GM19467 (cell line): ENCODE data around the gene ABHD10.

Source experiments
- ATAC-seq: cut with Tn5 transposase; IDR thresholded peaks from one replicate; pipeline ENCODE4 v1.9.1; 2021; ENCODE audit warnings: mild to moderate bottlenecking, moderate library complexity; ENCODE audit not compliant: unreplicated experiment

ABHD10 gene

DNA sequence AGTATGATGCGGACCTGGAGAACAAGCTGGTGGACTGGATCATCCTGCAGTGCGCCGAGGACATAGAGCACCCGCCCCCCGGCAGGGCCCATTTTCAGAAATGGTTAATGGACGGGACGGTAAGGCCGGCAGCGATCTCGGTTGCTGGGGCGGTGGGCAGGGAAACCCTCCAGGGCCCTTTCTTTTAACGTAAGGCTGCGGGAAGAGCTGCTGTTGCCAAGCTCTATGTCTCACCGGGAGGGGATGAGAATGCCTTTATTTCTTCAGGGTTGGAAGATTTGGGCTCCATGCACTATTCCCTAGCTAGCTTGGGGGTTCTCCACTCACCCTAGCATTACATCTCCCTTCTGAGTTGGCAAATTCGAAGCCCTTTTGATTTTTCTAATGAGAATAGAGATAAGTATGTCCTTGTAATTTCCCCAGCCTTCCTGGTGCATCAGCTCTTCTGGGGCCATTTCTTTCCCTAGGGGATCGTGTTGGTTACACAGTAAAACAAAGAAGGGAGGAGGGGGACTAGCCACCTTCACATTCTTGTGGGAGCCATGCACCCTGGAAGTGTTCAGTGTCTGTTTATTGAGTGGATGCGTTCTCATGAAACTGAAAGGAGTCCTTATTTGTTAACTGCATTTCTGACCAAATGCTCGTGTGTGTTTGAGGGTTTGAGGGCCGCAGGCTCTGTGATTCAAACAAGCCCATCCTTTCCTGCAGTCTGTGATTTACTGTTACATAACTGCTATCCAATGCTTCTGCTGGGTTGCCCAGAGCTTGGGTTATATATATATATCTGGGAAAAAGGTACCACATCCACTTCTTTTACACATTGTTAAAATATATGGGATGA lies 20.9 kb downstream of the ABHD10 start:
- ATAC-seq = no peak

DNA sequence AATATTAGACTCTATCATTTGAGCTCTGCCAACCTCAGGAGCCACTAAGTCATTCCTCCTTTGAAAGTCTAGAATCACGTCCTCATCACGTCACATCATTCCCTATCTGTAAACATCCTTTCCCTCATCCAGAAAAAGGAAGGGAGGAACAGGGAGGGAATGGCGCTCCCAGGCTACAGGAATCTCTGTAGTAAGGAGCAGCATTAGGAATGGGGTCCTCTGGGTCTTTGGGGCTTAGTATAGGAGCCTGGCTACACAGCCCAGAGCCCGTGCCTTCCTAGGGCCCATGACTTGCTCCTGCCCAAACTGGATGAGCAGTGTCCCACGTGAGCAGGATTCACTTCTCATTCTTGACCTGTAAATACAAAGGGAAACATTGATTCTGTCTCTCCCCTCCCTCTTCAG lies 21.5 kb downstream of the ABHD10 start:
- ATAC-seq = no peak

DNA sequence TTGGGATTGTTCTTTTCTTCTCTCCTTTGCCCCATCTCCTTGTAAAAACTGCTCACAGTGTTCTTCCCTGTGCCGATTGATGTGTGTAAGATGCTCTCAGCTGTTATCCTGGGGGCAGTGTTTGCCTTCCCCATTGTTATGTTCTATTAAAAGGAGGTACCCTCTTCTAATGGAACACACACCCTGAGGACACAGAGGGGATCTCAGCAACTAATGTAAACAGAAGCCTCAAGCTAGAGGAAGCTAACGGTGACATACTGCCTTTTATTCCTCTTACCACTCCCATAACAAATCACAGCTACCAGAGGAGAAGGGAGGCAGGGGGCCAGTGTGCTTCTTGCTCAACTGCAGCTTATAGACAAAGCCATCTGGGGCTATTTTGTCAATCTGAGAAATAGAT lies 22.1 kb downstream of the ABHD10 start:
- no peak for ATAC-seq

DNA sequence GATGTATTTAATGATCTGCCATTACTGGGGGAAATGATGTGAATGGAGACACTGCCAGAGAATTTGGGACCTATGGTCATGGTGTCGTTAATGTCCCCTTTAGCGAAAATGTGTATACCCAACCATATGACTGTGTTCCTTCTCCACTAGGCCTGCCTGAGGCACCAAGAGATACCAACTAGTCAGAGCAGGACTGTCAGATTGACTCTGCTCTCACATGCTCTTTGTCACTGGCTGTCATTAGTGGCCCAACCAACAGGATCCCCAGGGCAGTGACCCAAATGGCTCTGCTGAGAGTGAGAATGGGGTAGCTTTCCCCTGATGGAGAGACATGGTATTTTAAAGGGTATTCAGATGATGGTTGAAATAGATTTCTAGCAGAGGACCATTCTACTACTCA lies 22.7 kb downstream of the ABHD10 start:
- no peak for ATAC-seq

DNA sequence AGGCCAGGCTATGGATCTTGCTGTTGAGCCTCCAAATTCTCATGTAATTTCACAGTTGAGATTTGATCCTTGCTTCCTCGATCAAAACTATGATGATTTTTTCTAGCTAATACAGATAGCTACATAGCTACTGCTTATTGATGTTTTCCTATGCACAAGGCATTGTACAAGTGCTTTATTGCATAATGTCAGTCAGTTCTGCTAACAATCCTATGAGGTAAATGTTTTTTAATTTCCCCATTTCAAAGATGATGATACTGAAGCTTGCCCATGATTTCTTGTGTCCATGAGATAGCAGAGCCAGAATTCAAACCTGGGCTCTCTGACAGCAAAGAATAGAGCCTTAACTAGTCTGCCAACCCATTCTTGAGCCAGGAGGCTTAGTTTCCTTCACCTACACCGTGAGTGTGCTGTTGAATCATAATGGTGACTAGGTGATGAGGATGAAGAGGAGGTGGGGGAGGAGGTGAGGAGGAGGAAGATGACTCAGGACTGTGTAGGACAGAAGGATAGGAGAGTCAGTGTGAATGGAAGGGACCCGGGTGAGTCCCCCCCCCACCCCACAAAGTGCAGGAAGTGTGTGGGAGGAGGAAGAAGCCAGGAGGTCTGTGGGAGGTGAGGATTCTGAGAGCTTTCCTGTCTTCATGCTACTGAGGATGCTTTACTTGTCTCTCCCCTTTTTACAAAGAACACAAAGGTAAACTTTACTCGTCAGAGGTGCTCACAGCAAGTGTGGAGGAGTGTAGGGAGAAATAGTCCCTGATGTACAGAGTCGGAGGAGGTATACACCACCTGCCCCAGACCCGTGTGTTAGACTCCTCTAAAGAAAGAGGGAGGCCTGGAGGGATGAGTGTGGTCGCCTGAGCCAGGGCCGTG lies 23.5 kb downstream of the ABHD10 start:
- ATAC-seq = no peak

DNA sequence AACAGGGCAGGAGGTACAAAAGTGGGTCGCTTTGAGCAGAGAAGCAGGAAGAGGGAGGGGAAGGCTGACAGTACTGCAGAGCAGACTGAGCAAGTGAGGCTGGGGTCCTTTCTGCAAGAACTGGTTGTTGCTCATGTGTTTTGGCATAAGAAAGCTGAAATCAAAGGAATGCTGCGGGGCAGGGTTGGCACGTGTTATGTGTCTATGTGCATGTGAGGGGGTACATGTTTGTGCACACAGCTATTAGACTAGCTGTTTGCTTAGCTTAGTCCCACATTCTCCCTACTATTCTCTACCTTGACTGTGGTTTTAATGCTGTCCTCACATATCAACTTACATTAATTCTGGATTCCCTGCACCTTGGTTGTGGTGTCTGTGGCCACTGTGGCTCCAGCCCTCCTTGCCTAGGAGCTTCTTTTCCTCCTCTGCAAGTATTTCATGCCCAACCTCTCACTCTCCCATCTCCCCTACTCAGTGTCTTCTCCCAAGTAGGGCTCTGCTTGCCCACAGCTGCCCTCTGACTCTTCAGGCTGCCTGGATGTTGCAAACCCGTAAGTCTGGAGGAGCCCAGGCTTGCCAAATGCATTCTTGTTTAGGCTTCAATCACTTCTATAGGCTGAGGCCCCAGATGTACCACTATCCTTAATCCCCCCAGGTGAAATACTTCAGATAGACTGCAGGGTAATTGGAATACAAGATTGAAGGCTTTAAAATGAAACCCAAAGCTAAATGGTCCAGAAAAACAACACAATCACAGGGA lies 24.7 kb downstream of the ABHD10 start:
- ATAC-seq = no peak

DNA sequence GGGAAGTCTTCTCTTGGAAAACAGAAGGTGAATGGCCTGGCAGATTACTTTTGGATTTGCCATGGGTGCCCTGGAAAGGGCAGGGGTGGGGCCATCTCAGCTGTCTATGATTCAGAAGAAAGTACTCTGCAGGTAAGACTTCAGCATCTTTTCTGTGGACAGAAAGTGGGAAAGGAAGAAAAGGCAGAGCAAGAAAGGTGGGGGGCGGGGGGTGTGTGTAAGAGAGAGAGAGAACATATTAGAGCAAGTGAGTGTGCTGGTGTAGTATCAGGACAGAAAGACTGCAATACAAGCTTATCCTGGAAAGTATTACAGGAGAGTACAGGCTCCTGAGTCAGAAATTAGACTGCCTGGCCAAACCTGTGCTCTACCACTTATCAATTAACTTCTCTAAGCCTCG lies 25.4 kb downstream of the ABHD10 start:
- ATAC-seq = no peak

DNA sequence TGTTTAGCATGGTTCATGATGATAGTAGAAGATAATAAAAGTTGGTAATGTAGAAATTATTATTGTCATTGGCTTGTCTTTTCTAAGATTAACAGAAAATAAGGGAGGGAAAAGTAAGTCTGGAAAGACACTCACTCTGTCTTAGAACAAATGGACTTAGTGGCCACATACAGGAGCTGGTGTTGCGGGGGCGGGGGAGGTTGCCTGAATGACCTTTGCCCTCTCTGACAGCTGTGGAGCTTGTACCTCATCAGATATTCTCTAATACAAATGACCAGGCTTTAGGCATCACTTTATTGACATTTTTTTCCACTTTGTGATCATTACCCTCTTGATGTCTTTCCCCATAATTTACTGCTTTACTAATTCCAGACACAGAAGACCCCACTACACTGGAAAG lies 25.8 kb downstream of the ABHD10 start:
- ATAC-seq = no peak

DNA sequence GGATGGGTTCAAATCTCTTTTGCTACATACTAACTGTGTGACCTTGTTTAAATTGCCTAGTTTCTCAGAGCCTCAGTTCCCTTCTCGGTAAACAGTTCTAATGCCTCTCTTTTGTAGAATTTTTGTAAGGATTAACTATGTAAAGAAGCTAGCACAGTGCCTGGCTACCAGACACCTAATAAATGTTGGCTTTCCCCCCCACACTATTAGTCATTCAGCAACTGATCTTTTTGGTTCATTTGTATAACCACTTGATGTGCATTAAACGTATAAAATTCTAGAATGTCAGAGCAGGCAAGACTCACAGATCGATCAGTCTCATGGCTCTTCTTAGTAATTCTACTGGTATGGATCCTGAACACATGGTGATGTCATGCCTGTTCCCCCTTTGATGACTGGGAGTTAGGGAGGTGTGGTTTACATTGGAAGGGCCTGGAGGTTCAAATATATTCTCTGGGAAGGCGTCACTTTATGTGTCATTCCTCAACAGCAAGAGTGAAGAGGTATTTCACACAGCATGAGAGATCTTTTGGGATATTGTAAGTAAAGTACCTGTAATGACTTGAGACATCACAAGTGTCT lies 26.4 kb downstream of the ABHD10 start:
- no peak for ATAC-seq

DNA sequence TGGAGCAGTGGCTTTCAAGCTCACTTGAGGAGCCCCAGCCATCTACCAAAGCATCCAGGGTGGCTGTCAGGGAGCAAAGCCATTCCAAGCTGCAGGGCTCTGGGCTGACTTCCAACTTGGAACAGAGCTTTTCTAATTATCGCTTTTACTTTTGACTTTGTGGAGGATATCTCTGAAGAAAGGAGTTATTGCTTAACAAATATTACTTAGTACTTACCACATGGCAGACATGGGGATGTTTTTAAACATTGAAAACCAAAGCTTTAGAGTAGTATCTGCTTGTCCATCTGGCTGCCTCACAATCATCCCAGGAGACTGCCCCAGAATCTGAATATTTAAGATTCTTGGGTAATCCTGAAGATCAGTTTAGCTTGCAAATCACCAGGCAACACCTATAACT lies 28.8 kb downstream of the ABHD10 start:
- no peak for ATAC-seq

DNA sequence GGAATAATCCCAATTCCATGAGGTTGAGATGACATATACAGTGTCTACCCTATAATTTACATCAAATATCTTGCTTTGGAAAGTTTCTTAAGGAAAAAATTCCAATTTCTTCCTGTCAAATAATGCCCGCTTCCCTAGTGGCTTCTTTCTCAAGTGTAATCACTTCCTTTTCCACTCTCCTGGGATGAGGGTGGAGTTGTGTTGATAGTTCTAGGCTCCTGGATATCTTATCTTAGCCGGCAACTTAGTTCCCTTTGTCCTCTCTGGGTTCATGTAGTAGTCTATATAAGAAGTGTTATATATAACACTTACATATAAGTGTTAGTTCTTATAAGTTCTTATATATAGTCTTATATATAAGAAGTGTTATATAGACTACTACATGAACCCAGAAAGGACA lies 30.8 kb downstream of the ABHD10 start:
- no peak for ATAC-seq

DNA sequence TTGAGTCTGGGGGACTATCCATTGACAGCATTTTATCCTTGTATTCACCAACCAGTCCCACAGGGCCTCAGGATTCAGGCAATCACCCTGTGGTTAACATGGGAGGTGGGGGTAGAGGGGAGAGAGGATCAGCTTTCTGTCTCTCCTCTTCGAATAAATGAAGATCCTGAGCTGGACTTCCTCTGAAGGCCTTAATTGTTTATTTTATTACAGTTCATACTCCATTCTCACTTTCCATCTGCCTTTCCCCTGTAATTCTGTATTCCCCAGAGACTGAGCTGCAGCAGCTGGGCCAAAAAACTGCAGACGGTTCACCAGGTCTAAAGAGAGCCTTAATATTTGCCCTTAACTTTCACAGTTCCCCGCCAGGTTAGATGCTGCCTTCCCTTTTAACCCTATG lies 31.8 kb downstream of the ABHD10 start:
- no peak for ATAC-seq

DNA sequence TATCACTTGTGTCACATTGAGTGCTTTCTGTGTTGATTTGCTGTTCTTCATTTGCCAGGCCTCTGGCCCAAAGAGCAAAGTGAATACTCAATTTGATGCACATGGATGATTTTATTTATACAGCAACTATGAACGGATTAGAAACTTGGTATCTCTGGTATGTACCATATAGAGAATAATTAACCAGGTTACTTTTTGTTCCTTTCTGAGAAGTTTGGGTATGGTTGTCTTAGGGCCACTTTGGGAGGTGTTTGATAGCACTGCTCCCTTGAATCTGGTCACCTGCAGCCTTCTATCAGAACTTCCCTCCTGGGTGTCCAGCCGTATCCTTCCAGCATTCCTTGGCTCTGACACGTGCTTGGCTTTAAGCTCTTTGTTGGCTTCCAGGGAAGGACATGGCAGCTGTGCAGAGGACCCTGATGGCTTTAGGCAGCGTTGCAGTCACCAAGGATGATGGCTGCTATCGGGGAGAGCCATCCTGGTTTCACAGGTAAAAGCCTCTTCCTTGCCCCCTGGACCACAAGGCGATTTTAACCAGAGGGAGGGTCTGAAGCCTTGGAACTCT lies 32.6 kb downstream of the ABHD10 start:
- no peak for ATAC-seq

DNA sequence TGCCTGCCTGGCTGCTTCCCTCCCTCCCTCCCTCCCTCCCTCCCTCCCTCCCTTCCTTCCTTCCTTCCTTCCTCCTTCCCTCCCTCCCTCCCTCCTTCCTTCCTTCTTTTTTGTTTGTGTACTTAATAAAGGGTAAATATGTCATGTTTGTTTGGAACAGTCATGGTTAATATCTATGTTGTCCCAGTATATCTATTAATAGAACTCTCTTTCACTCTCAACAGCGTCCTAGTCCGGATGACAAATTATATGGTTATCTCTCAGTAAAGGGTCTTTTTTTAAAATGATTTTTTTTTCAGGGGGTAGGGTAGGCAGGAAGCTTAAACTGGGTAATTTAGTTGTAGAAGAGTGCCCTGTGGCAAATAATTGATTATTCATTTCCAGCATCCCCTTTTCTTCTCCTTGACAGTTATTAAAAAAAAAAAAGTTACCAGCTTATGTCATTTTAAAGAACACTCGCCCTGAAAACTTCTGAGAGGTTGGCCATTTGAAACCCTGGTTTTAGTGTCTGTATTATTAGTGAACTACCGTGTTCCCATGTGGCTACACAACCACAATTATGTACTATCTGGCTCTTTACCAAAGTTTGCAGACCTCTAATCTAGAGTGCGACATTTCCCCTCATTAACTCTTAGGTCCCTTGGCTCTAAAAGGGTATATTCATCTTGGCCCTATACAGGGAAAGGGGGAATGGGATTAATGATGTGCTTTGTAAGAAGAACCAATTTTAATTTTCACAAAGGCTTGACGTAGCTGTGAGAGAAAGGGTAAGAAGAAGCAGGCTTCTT lies 33.6 kb downstream of the ABHD10 start:
- ATAC-seq = no peak

DNA sequence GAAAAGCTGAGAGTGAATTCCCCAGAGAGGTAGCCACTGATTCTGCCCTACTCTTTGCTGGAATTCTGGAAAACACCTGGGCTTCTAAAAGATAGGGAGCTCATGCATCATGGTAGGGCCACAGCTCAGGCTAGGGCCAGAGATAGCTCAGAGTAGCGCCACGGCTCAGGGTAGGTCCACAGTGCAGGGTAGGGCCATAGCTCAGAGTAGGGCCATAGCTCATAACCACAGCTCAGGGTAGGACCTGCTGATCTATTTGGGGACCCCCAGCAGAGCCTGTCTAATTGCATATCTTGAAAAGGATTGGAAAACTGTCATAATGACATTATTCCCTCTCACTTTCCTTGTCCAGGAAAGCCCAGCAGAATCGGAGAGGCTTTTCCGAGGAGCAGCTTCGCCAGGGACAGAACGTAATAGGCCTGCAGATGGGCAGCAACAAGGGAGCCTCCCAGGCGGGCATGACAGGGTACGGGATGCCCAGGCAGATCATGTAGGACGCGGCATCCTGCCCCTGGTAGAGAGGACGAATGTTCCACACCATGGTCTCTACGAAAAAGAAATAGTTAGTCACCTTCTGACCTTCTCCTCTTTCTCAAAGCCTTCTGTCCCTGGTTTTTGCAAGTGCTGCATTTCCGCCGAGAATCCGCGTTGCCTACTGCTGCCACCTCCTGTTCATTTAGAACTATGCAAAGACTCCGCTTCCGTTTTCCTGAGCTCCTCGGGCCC lies 34.4 kb downstream of the ABHD10 start:
- peak; percentile 77 for ATAC-seq

DNA sequence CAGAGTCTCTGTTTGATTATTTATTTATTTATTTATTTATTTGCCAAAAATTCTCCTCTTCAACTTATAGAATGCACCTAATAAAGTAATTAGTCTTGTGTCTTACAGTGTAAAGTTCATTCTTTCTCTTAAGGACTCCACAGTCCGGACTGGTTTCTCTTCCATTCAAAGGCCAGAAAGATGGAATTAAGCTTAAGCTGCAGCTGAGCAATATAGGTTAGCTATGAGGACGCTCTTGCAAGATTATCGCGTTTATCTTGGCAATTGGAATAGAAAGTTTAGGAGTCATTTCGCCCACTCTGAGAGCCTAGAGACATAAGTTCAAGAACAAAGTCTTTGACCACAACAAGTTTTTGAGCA lies 34.9 kb downstream of the ABHD10 start:
- no peak for ATAC-seq

DNA sequence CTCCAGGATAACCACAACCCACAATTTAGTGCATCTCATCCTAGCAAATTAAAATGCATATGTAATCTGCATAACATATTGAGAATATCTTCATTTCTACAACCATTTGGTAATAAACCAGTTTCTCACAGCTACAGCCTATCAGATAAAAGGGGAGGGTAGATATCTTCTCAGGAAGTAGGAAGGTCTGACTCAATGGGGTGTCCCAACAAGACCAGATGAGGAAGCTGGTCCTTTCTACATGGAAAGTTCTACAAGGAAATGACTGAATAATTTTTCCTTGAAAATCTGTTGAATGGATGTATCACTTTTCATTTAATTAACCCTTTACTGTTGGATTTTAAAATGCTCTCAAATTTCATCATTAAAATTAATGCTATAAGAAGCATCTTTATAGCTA lies 38.3 kb downstream of the ABHD10 start:
- ATAC-seq = no peak

DNA sequence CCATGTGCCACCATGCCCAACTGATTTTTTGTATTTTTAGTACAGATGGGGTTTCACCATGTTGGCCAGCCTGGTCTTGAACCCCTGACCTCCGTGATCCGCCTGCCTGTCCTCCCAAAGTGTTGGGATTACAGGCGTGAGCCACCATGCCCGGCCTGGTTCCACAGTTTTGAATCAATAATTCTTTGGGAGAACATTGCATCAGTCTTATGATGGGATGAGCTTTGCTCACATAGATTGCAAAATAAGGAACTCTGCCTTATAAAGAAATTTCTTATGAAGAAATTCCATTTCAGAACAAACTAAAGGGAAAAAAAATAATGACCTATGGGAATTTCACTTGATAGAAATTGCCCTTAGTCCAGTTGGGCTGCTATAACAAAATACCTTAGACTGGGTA lies 39.9 kb downstream of the ABHD10 start:
- ATAC-seq = no peak

DNA sequence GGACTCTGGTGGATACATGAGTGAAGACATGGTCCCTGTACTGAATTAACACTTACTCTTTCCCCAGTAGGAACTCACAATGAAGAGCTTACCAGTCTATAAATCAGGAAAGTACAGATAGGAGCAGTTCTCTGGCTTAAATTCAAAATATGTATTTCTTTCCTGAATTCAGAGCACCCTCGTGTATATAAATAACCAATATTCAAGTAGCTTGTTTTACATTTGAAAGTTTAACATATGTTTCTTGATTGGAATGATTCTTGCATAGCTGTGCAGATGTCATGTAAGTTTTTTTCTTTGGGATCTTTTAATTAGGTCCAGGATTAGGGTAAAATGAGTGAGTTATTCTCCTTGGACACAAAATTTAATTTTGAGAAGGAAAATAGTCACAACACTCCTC lies 40.9 kb downstream of the ABHD10 start:
- no peak for ATAC-seq
